GM06990 (cell line): ENCODE data around the gene DYRK2.
"Not testable (repeated sequence)": the region's sequence is repeated elsewhere in the genome, so short reads cannot be mapped to it uniquely, and the experiment has no call there.

Source experiments
- DNase-seq: peaks from one replicate; pipeline ENCODE4 v3.0.0-alpha.2; 2011; ENCODE audit not compliant: insufficient read length; ENCODE audit errors: extremely low read depth
- H3K27me3 ChIP-seq: replicated peaks from 2 replicates; pipeline ENCODE4 v1.6.0; 2011; ENCODE audit warnings: low read length; ENCODE audit not compliant: control insufficient read depth, insufficient read depth
- H3K36me3 ChIP-seq: 2 replicates; pipeline ENCODE4 v1.5.1; 2011; ENCODE audit warnings: low read length; ENCODE audit not compliant: control insufficient read depth, insufficient read depth
- H3K4me3 ChIP-seq: replicated peaks from 2 replicates; pipeline ENCODE4 v1.5.1; 2011; ENCODE audit warnings: low read depth, mild to moderate bottlenecking, control low read depth, low read length
- CTCF ChIP-seq: IDR thresholded peaks from 2 replicates; pipeline ENCODE4 v1.5.1; 2011; ENCODE audit warnings: low read length, control low read depth, mild to moderate bottlenecking, inconsistent platforms; ENCODE audit not compliant: insufficient read depth, poor library complexity, severe bottlenecking

DYRK2 gene

GRCh38 chr12:67667276-67668073, 18.9 kb downstream of the DYRK2 start:
- DNase-seq, result no peak
- Histone ChIP-seq H3K4me3 (no peak overlapping the region), H3K27me3 (no peaks in the 10 kb centered on the region), H3K36me3 (no peaks in the 10 kb centered on the region)
- TF ChIP-seq CTCF, result no peak

- no peak for TF ChIP-seq CTCF
- DNase-seq, result no peak
- Histone ChIP-seq H3K4me3 (no peak overlapping the region), H3K36me3 (no peaks in the 10 kb centered on the region), H3K27me3 (no peaks in the 10 kb centered on the region)
Observed at GRCh38 chr12:67669217-67669933, 20.8 kb downstream of the DYRK2 start.

- Histone ChIP-seq H3K36me3 (no peaks in the 10 kb centered on the region), H3K27me3 (no peaks in the 10 kb centered on the region), H3K4me3 (no peak overlapping the region)
- no peak for TF ChIP-seq CTCF
- DNase-seq, result no peak
Observed at GRCh38 chr12:67669934-67670631, 21.5 kb downstream of the DYRK2 start.

GRCh38 chr12:67671419-67671818, 22.9 kb downstream of the DYRK2 start:
- no peak overlapping the region for H3K4me3 ChIP-seq
- H3K27me3 ChIP-seq, result no peaks in the 10 kb centered on the region
- no peaks in the 10 kb centered on the region for H3K36me3 ChIP-seq
- no peak for TF ChIP-seq CTCF
- no peak for DNase-seq

- TF ChIP-seq CTCF, result no peak
- Histone ChIP-seq H3K4me3 (no peak overlapping the region), H3K36me3 (no peaks in the 10 kb centered on the region), H3K27me3 (no peaks in the 10 kb centered on the region)
- DNase-seq, result no peak
Observed at GRCh38 chr12:67671892-67672291, 23.3 kb downstream of the DYRK2 start.

GRCh38 chr12:67672507-67672906, 24.0 kb downstream of the DYRK2 start:
- H3K4me3 ChIP-seq, H3K36me3 ChIP-seq, DNase-seq, H3K27me3 ChIP-seq: not testable (repeated sequence)

GRCh38 chr12:67673509-67673908, 25.0 kb downstream of the DYRK2 start:
- not testable (repeated sequence) for H3K27me3 ChIP-seq, H3K36me3 ChIP-seq, H3K4me3 ChIP-seq, DNase-seq
